ENCODE results near the gene CIDEC.
"Not testable (repeated sequence)": the region's sequence is repeated elsewhere in the genome, so short reads cannot be mapped to it uniquely, and the experiment has no call there.

- TF ChIP-seq, protein P1, sequence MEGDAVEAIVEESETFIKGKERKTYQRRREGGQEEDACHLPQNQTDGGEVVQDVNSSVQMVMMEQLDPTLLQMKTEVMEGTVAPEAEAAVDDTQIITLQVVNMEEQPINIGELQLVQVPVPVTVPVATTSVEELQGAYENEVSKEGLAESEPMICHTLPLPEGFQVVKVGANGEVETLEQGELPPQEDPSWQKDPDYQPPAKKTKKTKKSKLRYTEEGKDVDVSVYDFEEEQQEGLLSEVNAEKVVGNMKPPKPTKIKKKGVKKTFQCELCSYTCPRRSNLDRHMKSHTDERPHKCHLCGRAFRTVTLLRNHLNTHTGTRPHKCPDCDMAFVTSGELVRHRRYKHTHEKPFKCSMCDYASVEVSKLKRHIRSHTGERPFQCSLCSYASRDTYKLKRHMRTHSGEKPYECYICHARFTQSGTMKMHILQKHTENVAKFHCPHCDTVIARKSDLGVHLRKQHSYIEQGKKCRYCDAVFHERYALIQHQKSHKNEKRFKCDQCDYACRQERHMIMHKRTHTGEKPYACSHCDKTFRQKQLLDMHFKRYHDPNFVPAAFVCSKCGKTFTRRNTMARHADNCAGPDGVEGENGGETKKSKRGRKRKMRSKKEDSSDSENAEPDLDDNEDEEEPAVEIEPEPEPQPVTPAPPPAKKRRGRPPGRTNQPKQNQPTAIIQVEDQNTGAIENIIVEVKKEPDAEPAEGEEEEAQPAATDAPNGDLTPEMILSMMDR (CRISPR knock-in tag; IDR thresholded peaks at IDR 0.05), result not testable (repeated sequence)
- TF ChIP-seq NONO (IDR thresholded peaks at IDR 0.05); NONO (CRISPR knock-in tag; conservative IDR thresholded peaks at IDR 0.05); SETDB1 (CRISPR knock-in tag; IDR thresholded peaks at IDR 0.05; ENCODE audit: borderline replicate concordance); SIN3A (IDR thresholded peaks at IDR 0.05; ENCODE audit: borderline replicate concordance, low read depth, low read length); ETV6 (CRISPR knock-in tag; conservative IDR thresholded peaks at IDR 0.05); NPAS2 (CRISPR knock-in tag; IDR thresholded peaks at IDR 0.05; ENCODE audit: borderline replicate concordance); CAMTA2 (CRISPR knock-in tag; IDR thresholded peaks at IDR 0.05; ENCODE audit: borderline replicate concordance); ZBTB21 (CRISPR knock-in tag; IDR thresholded peaks at IDR 0.05): not testable (repeated sequence)
- TF ChIP-seq, protein P2, sequence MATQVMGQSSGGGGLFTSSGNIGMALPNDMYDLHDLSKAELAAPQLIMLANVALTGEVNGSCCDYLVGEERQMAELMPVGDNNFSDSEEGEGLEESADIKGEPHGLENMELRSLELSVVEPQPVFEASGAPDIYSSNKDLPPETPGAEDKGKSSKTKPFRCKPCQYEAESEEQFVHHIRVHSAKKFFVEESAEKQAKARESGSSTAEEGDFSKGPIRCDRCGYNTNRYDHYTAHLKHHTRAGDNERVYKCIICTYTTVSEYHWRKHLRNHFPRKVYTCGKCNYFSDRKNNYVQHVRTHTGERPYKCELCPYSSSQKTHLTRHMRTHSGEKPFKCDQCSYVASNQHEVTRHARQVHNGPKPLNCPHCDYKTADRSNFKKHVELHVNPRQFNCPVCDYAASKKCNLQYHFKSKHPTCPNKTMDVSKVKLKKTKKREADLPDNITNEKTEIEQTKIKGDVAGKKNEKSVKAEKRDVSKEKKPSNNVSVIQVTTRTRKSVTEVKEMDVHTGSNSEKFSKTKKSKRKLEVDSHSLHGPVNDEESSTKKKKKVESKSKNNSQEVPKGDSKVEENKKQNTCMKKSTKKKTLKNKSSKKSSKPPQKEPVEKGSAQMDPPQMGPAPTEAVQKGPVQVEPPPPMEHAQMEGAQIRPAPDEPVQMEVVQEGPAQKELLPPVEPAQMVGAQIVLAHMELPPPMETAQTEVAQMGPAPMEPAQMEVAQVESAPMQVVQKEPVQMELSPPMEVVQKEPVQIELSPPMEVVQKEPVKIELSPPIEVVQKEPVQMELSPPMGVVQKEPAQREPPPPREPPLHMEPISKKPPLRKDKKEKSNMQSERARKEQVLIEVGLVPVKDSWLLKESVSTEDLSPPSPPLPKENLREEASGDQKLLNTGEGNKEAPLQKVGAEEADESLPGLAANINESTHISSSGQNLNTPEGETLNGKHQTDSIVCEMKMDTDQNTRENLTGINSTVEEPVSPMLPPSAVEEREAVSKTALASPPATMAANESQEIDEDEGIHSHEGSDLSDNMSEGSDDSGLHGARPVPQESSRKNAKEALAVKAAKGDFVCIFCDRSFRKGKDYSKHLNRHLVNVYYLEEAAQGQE (IDR thresholded peaks at IDR 0.05; ENCODE audit: borderline replicate concordance in 1 of 2, low read depth in 1 of 2, low read length in 2 of 2), result not testable (repeated sequence)
These were observed 3.8 kb downstream of the CIDEC start for GRCh38 chr3:9876255-9876654.

All from HepG2 (cell line).